Heart right ventricle (tissue), 16 donors: Measurements from ENCODE around the gene MTFR1L. TPM values are rescaled to one million over a fixed set of nuclear protein-coding genes. Genes with fewer than 3 reads are reported as not detected.

Experiments
- ATAC-seq, 8 donors: fragments of 200-7000 bp; cut with Tn5 transposase; one replicate each; pipeline ENCODE4 v1.9.1; 2020; ENCODE audit warnings: mild to moderate bottlenecking in 8 of 8, moderate library complexity in 8 of 8, moderate number of reproducible peaks in 1 of 8
- DNase-seq, 2 donors: peaks; one replicate each; pipeline ENCODE4 v3.0.0-alpha.2; 2020
- H3K27ac ChIP-seq, 10 donors: fragments of 200-600 bp; sonication (generic) in 2 of 10; one replicate each; pipeline versions ENCODE4 v1.5.0 to v1.8.0; 2020 to 2022; ENCODE audit warnings: mild to moderate bottlenecking in 3 of 10
- H3K27me3 ChIP-seq, 7 donors: fragments of 200-600 bp; one replicate each; pipeline ENCODE4 v1.8.0; 2021 to 2022; ENCODE audit warnings: mild to moderate bottlenecking in 2 of 7
- H3K36me3 ChIP-seq, 9 donors: fragments of 200-600 bp; sonication (generic) in 1 of 9; one replicate each; pipeline versions ENCODE4 v1.5.0 to v1.8.0; 2020 to 2022; ENCODE audit warnings: mild to moderate bottlenecking in 2 of 9
- H3K4me1 ChIP-seq, 9 donors: fragments of 200-600 bp; sonication (generic) in 1 of 9; one replicate each; pipeline versions ENCODE4 v1.5.0 to v1.8.0; 2020 to 2022; ENCODE audit warnings: mild to moderate bottlenecking in 4 of 9
- H3K4me3 ChIP-seq, 10 donors: fragments of 200-600 bp; sonication (generic) in 2 of 10; one replicate each; pipeline versions ENCODE4 v1.5.0 to v1.8.0; 2020 to 2022; ENCODE audit warnings: mild to moderate bottlenecking in 7 of 10, moderate library complexity in 2 of 10
- H3K9me3 ChIP-seq, 11 donors: fragments of 200-600 bp in 10 of 11; sonication (generic) in 2 of 11; one replicate each; pipeline versions ENCODE4 v1.5.0 to v1.8.0; 2013 to 2022; ENCODE audit warnings: mild to moderate bottlenecking in 2 of 11, control low read depth in 1 of 11, moderate library complexity in 1 of 11
- WGBS, 2 donors: extraction: QIAGEN DNeasy Blood & Tissue Kit; methylation state at CpG; one replicate each; pipeline ENCODE4 v1.1.7; 2013; ENCODE audit warnings: inconsistent platforms in 1 of 2; 5-methylcytosine and 5-hydroxymethylcytosine counted together
- intact Hi-C, 10 donors: fragments of 100-400 bp; cut with DNase I; formaldehyde crosslinking; loops; one replicate each; pipeline versions ENCODE4 v1.11.1 to v1.14.2; 2022
- polyA plus RNA-seq, 2 donors: library from polyadenylated mRNA; stranded (reverse); fragments of 200-250 nt; gene quantifications; one replicate each; pipeline ENCODE4 v1.2.3, GENCODE V29; 2013
- total RNA-seq, 10 donors: library from RNA; stranded (reverse); fragmentation: NEBNext Ultra II Directional in 3 of 10; extraction: Animal tissue kit (Norgen Biotek cat#: 25700) in 3 of 10; gene quantifications; one replicate each; pipeline versions ENCODE4 v1.2.1 to v1.2.4, GENCODE V29; 2021 to 2023
- TF ChIP-seq, protein P1 (sequence below), 9 donors: fragments of 200-600 bp; sonication (generic) in 2 of 9; IDR thresholded peaks; one replicate each; pipeline versions ENCODE4 v1.5.0 to v1.8.0; 2021 to 2022; ENCODE audit warnings: antibody characterized with exemption in 9 of 9, mild to moderate bottlenecking in 5 of 9, moderate library complexity in 1 of 9
- donor health status: Arrhythmogenic right ventricular cardiomyopathy.
- donor health status: ischemic (EF 13 %, LVEDD 7.1; RV severe dilation, severe dysfunction).
- donor health status: healthy with polysubstance abuse.
- donor health status: DM: no; HTN: yes; CAD: no.
- donor health status: DM: no; HTN: no; CAD: no.
- donor health status: ischemic (EF 25% LVEDD 6.9; RV normal size, moderate dysfunction).
- donor health status: ischemic (EF 25% LVEDD 5.7; RV mildly dilated, moderate dysfunction).
- donor health status: healthy.
- donor health status: DM: yes; HTN: yes; CAD: no.
- donor health status: Ischemic cardiomyopathy.
- donor health status: ischemic (EF 35%, LVEDD 5.7; RV mildly dilated, moderate dysfunction).
- donor health status: nonischemic (EF 11% LVEDD 7.7; RV severe dilation, severe dysfunction).
- donor health status: DM: yes; HTN: yes; CAD: no.
- donor health status: PGD.
- donor health status: ischemic (EF 29% LVEDD 5.4; RV normal size, mild dysfunction).
- donor health status: nonischemic (EF 23%, LVEDD 6.1; RV moderate dilation, normal function).

The MTFR1L gene
- total and polyA plus RNA-seq, 12 donors, result 91.1 to 264 (median 223) TPM

DNA sequence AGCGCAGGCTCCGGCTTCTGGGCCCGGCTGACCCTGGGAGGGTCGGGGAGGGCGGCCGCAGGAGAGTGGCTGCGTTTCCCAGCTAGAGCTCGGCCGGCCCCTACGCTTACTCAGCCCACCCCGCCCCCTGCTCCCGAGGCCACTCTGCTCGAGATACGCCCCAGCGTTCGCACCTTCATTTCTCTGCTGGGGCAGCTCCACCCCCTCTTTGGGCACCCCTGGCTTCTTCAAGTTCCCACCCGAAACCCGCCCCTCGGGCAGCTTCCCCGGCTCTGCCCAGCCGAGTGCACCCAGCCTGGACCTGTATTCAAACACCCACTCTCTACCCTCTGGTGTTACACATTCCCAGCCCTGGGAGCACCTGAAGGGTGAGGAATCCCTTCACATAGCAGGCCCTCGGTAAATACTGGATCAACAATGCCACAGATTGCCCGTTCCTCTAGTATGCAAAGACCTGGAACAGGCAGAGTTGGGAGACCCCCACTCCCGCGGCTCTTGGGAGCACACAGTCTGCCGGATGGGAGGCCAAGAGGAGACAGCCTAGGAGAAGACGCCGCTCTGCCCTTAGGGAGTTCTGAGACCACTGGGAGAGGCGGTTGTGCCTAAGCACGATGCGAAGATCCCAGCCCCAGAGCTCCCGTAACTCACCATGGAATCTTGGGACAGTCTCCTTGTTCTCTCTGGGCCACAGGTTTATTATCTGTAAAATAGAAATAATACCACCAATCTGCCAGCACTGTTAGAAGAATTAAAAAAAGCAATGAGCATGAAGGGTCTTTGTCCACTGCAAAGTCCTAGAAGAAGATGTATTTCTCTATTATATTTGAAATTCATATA, 56.3 kb downstream of the MTFR1L start:
- Histone ChIP-seq H3K4me3 (peak overlapping the region; percentile 29 to 76 (median 66)), H3K9me3 (no peaks in the 10 kb centered on the region), H3K27me3 (no peaks in the 10 kb centered on the region), H3K27ac (peak overlapping the region in 9 of 10 donors; percentile 38 to 82 (median 76)), H3K36me3 (no peaks in the 10 kb centered on the region), H3K4me1 (peaks cover 2 to 47% (median 22%) of the 10 kb centered on the region in 9 donors)
- WGBS, 2 donors, result 29 to 31% methylated on average over 28 to 32 of the region's 32 CpGs
- ATAC-seq (peak in 7 of 8 donors; percentile 17 to 68 (median 52)), DNase-seq (no peak)
- TF ChIP-seq, protein P1, sequence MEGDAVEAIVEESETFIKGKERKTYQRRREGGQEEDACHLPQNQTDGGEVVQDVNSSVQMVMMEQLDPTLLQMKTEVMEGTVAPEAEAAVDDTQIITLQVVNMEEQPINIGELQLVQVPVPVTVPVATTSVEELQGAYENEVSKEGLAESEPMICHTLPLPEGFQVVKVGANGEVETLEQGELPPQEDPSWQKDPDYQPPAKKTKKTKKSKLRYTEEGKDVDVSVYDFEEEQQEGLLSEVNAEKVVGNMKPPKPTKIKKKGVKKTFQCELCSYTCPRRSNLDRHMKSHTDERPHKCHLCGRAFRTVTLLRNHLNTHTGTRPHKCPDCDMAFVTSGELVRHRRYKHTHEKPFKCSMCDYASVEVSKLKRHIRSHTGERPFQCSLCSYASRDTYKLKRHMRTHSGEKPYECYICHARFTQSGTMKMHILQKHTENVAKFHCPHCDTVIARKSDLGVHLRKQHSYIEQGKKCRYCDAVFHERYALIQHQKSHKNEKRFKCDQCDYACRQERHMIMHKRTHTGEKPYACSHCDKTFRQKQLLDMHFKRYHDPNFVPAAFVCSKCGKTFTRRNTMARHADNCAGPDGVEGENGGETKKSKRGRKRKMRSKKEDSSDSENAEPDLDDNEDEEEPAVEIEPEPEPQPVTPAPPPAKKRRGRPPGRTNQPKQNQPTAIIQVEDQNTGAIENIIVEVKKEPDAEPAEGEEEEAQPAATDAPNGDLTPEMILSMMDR (IDR thresholded peaks at IDR 0.05), result no peak
- intact Hi-C loops, result no loop called here

DNA sequence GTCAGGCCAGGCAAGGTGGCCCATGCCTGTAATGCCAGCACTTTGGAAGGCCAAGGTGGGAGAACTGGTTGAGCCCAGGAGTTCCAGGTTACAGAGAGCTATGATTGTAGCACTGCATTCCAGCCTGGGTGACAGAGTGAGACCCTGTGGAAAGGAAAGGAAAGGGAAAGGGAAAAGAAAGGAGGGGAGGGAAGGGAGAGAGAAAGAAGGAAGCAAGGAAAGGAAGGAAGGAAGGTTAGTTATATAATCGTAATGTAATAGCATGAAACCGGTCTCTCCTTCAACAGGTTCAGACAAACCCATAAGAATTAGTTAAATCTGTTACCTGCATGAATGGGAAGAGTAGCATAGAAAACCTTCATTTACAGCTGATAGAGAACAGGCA, 56.9 kb downstream of the MTFR1L start:
- no peaks in the 10 kb centered on the region for H3K27me3 ChIP-seq
- H3K4me3 ChIP-seq, result no peak overlapping the region
- ATAC-seq (no peak), DNase-seq (no peak)
- H3K36me3 ChIP-seq, result no peaks in the 10 kb centered on the region
- 74 to 77% methylated on average over 2 of the region's 2 CpGs for WGBS, 2 donors
- no peak overlapping the region for H3K27ac ChIP-seq
- intact Hi-C loops, result no loop called here
- TF ChIP-seq, protein P1 (IDR thresholded peaks at IDR 0.05), result no peak
- no peaks in the 10 kb centered on the region for H3K9me3 ChIP-seq
- H3K4me1 ChIP-seq, result peaks cover 2 to 41% (median 16%) of the 10 kb centered on the region in 9 donors

DNA sequence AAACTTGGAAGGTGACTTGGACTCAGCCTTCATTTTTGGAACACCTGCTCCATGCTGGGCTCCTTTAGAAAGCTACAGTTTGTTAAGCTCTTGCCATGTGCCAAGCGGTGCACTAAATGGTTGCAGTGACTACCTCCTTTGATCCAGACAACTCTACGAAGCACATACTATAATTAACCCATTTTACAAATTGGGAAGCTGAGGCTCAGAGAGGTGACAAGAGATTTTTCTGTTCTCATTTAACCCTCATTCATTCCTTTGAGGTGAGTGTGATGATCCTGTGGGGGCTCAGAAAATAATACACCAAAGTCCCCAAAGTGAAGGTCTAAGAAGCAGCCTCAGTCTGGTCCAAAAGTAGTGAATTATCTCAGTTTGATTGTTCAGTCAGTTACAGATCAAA, 57.4 kb downstream of the MTFR1L start:
- no peak overlapping the region for H3K27ac ChIP-seq
- ATAC-seq, result no peak
- intact Hi-C loops, result no loop called here
- peaks cover 2 to 36% (median 14%) of the 10 kb centered on the region in 9 donors for H3K4me1 ChIP-seq
- no peak for DNase-seq
- TF ChIP-seq, protein P1 (IDR thresholded peaks at IDR 0.05), result no peak
- no peaks in the 10 kb centered on the region for H3K27me3 ChIP-seq
- no peak overlapping the region for H3K4me3 ChIP-seq
- no peaks in the 10 kb centered on the region for H3K9me3 ChIP-seq
- H3K36me3 ChIP-seq, result no peaks in the 10 kb centered on the region
- 93% methylated on average over 2 of the region's 2 CpGs for WGBS, 2 donors

DNA sequence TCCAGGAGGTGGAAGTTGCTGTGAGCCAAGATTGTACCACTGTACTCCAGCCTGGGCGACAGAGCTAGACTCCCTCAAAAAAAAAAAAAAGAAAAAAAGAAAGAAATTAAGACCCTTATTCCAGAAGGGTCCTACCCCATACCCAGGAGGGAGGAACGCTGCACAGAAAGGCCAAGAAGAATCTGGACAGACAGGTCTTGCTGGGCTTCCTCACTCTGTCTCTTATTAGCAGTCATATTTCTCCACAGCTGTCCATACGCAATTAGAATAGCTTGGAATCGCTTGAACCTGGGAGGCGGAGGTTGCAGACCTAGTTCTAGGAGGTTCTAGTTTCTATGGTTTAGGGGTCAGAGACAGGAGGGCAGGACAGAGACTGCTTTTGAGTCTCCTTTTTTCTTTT, 58.9 kb downstream of the MTFR1L start:
- DNase-seq (no peak), ATAC-seq (no peak)
- Histone ChIP-seq H3K27me3 (no peaks in the 10 kb centered on the region), H3K4me3 (no peak overlapping the region), H3K4me1 (peaks cover 2 to 21% (median 11%) of the 10 kb centered on the region in 9 donors), H3K9me3 (no peaks in the 10 kb centered on the region), H3K36me3 (no peaks in the 10 kb centered on the region), H3K27ac (no peak overlapping the region)
- 93 to 94% methylated on average over 5 of the region's 5 CpGs for WGBS, 2 donors
- intact Hi-C loops, result no loop called here
- TF ChIP-seq, protein P1 (IDR thresholded peaks at IDR 0.05), result no peak
